NCI-H526 treated with DMSO at 0.1 percent for 48 hours (cell line): ENCODE results near the gene OR52H1.
"Not testable (repeated sequence)": the region's sequence is repeated elsewhere in the genome, so short reads cannot be mapped to it uniquely, and the experiment has no call there.

Source experiments
- DNase-seq: peaks from one replicate; lab custom pipeline; 2025; lab: John Stamatoyannopoulos, UW

OR52H1 gene

DNA sequence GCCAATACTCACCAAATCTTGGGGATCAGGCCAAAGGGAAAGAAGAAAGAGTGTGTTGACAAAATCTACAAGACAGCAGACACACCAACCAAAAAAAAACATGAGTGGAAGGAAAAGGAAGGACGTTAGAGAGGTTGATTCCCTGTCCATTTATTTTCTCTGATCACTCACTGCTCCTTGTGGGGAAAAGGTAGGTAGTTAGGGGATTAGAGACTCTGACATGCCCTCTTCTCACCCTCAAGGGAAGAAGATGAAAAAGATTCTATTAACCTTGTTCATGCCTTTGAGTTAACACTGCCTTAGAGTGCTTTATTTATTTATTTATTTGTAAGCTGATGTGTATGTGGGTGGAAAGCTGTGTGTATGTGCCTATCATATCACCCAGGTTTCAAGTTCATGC is at the start of gene OR52H1:
OR52H1 (minus strand) TSS at position 101 of the 400 bp plus-strand sequence. CDS start 3,035 bp downstream, outside the sequence.
- DNase-seq = no peak

DNA sequence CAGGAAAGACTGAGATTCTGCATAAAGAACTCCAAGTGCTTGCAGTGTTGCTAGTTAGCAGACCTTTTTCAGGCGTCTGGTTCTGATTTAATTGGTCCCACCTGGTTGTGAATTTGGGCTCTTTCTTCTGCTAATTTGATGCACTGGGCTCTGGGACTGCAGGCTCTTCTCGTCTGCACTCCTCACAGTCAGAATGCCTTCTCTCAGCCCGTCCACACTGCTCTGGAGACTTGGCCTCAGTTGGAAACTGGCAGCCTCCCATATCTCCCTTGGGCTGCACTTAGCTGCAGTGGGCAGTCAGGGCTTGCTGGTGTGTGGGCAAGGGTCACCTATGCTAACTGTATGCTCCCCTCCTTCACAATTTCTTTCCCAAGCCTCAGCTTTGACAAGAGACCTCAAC is 49.6 kb upstream of the OR52H1 start:
- DNase-seq = no peak

- no peak for DNase-seq
Observed at GRCh38 chr11:5596607-5597201, 48.4 kb upstream of the OR52H1 start, which contains the start of gene TRIM6. TSS of gene TRIM6 (plus strand) at chr11:5596637. CDS start at chr11:5596898, 261 bp downstream.

- no peak for DNase-seq
Observed at GRCh38 chr11:5593146-5593545, 44.8 kb upstream of the OR52H1 start.

DNA sequence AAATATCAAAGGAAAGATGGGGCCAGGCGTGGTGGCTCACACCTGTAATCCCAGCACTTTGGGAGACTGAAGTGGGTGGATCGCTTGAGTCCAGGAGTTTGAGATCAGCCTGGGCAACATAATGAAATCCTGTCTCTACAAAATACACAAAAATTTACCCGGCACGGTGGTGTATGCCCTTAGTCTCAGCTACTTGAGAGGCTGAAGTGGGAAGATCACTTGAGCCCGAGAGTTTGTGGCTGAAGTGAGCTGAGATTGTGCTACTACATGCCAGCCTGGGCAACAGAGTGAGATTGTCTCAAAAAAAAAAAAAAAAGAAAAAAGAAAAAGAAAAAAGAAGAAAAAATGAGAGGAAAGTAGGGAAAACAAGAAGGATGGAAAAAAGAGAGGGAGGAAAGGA is 44.3 kb upstream of the OR52H1 start:
- DNase-seq = no peak

DNA sequence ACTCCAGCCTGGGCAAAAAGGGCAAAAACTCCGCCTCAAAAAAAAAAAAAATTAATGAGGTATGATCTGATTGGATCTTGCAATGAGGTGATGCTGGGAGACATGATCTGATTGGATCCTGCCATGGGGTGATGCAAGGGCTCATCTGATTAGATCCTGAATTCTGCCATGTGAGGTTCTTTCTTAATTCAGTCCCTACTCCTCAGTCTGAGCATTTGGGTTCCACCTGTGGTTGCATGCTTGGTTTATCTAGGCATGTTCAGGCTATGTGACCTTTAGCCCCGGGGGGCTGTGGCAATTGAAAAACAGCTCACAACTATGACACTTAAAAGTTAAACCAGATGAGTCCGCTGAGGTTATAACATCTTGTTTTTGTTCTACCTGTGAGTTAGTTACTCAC is 43.3 kb upstream of the OR52H1 start:
- no peak for DNase-seq

- DNase-seq = not testable (repeated sequence)
Observed at GRCh38 chr11:5589906-5590305, 41.6 kb upstream of the OR52H1 start.

GRCh38 chr11:5584458-5584857 is 36.1 kb upstream of the OR52H1 start:
- not testable (repeated sequence) for DNase-seq

- no peak for DNase-seq
Observed at GRCh38 chr11:5581014-5581413, 32.7 kb upstream of the OR52H1 start.

DNA sequence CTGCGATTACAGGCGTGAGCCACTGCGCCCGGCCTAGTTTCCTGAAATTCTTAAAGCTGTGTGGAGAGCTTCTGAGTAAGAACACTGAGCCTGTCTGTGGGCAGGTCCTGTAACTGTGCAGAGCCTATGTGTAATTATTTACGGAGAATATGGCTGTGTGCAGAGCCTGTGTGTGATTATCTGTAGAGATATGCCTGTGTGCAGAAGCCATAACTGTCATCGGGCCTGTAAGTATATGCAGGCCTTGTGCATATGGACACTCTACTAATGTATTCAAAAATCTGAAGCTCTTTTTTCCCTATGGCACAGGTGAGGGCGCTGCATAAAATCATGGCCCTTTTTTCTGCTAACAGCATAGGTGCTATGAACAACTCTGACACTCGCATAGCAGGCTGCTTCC is 32.2 kb upstream of the OR52H1 start, which contains the start of gene OR52B6:
OR52B6 (plus strand) TSS at position 301 of the 400 bp plus-strand sequence; CDS start at position 301, 0 bp downstream.
- DNase-seq = no peak

- no peak for DNase-seq
Observed at GRCh38 chr11:5577101-5577500, 28.8 kb upstream of the OR52H1 start.

GRCh38 chr11:5575152-5575551 is 26.8 kb upstream of the OR52H1 start:
- no peak for DNase-seq

DNA sequence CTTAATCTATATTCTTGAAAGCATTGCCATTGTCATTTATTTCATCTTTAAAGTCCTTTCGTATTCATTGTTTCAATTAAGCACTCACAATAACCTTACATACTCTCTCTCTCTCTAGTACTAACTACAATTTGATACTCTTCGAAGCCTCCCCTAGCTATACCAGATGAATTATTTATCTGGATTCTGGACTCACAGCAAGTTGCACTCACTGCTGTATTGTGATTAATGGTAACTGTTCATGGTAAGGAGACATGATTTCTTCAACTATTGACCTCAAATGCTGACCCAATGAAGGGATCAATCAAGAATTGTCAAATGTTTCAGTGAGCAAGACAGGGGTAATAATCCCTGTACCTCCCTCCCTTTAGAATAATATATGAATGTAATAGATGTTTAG is 26.3 kb upstream of the OR52H1 start:
- no peak for DNase-seq

DNA sequence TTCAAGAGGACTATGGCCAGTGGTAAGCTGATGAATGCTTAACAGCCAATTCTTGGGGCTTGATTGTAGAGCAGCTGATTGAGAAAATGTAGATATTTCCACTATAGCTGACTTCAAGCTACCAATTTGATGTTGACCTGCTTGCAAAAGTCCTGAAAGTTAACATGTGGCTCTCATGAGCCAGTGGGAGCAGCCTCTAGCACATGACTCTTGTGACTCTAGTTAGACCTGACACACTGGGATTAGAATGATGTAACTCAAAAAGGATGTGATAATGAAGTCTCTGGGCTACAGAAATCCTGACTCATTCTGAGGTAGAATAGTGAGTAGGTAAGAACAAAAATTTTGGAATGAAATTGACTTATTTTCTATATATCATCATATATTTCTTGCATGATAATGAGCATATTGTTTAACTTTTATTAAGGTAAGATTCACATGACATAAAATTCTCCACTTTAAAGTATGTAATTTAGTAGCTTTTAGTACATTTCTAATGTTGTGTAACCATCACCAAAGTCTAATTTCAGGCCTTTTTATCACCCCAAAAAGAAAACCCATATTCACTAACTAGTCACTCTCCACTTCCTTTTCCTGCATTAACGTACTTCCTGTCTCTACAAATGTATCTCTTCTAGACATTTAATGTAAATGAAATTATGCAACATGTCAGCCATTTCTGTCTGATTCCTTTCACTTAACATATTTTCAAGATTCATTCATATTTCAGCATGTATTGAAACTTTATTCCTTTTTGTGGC is 16.1 kb upstream of the OR52H1 start:
- DNase-seq = no peak

GRCh38 chr11:5557751-5558150 is 9.4 kb upstream of the OR52H1 start:
- DNase-seq = no peak

GRCh38 chr11:5556596-5557188 is 8.4 kb upstream of the OR52H1 start:
- no peak for DNase-seq

GRCh38 chr11:5553343-5553742 is 5.0 kb upstream of the OR52H1 start:
- DNase-seq = no peak

DNA sequence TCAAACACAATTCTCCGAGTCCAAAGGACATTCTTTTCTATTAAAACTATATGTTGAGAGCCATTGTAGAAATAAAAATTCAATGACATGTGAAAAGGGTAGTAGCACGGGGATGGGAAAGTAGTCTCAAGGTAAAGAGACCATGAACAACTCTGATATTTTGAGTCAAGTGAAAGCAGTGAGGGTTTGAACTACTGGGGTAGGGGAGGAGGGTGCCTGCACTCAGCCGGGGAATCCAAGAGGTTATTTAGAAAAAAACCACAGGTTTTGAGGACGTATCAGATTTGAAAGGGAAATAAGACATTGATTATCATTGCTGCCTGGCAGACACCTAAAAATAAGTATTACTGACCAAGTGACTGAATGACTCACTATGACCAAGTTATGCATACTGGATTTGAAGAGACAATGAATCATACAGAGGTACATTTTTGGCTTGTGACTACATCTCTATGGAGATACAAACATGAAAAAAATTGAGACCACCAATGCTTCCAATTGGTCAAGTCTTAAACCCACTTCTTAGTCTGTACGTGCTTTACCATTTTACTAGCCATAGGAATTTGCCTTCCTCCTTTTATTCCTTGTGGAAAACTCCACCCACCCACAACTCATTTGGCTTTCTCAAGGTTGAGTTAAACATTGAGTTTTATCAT is 2.2 kb upstream of the OR52H1 start:
- no peak for DNase-seq

DNA sequence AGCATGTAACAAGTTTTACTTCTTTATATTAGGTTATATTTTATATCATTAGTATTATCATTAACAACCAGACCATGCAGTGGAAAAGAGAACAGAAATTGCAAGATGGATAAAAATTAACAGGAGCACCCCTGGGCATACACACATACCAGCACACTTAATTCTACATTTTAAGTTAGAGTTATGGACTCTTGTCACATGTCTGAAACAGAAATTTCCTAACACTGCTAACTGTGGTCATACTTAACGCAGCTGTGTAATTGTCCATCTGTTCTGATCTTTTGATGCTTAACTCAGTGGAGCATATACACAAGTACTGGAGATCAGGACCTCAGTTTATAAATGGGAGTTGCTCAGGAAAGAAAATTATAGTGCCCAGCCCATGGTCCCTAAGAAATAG is 358 bp downstream of the OR52H1 start:
- no peak for DNase-seq

- DNase-seq = no peak
Observed at GRCh38 chr11:5546457-5546856, 1.9 kb downstream of the OR52H1 start.

- no peak for DNase-seq
Observed at GRCh38 chr11:5541427-5541826, 6.9 kb downstream of the OR52H1 start.

DNA sequence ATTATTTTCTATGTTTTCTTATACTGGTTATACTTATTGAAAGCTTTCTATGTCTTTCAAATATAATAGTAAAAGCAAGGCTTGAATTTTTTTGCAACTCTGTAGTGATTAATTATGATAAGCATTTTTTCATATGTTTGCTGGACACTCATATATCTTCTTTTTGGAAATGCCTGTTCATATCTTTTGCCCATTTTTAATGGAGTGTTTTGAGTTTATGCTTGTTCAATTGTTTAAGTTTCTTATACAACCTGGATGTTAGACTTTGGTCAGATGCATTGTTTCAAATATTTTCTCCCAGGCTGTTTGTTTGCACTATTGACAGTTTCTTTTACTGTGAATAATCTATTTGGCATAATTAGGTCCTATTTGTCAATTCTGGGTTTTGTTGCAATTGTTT is 11.9 kb downstream of the OR52H1 start:
- no peak for DNase-seq

DNA sequence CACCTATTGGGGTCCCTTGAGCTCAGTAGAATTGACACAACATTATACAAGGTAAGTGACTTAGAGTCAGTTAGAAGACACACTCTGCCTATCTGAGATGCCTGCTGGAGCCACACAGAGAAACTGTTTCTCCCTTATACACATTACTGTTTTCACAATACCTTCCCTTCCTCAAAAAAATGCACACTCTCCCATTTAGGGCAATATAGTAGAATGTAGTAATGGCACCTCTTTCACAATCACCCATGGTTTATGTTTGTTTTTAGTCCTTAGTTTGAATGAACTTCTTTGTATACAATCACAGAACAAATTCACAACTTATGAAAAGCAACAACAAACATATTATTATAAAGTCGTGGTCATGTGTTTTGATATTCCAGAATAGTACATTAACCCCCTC is 14.3 kb downstream of the OR52H1 start:
- DNase-seq = no peak
